HG03103 (cell line): ENCODE data around the gene HSPG2.
"Not testable (repeated sequence)": the region's sequence is repeated elsewhere in the genome, so short reads cannot be mapped to it uniquely, and the experiment has no call there.

Source experiments
- ATAC-seq: cut with Tn5 transposase; IDR thresholded peaks from one replicate; pipeline ENCODE4 v1.9.1; 2021; ENCODE audit warnings: low read depth; ENCODE audit not compliant: unreplicated experiment

The HSPG2 gene

GRCh38 chr1:21935393-21935804, 1.7 kb downstream of the HSPG2 start:
- ATAC-seq: no peak

GRCh38 chr1:21933397-21934248, 3.5 kb downstream of the HSPG2 start:
- ATAC-seq: no peak

- ATAC-seq: no peak
Observed at GRCh38 chr1:21932127-21932526, 5.0 kb downstream of the HSPG2 start.

- no peak for ATAC-seq
Observed at GRCh38 chr1:21931171-21932093, 5.7 kb downstream of the HSPG2 start.

- ATAC-seq: no peak
Observed at GRCh38 chr1:21930629-21931170, 6.4 kb downstream of the HSPG2 start.

GRCh38 chr1:21930080-21930571, 7.0 kb downstream of the HSPG2 start:
- ATAC-seq: no peak

- ATAC-seq: no peak
Observed at GRCh38 chr1:21927533-21928237, 9.4 kb downstream of the HSPG2 start.

GRCh38 chr1:21926814-21927532, 10.1 kb downstream of the HSPG2 start:
- no peak for ATAC-seq

GRCh38 chr1:21926065-21926464, 11.0 kb downstream of the HSPG2 start:
- no peak for ATAC-seq

- ATAC-seq: no peak
Observed at GRCh38 chr1:21925334-21925940, 11.7 kb downstream of the HSPG2 start.

GRCh38 chr1:21924503-21925005, 12.6 kb downstream of the HSPG2 start:
- ATAC-seq: no peak

GRCh38 chr1:21922090-21923013, 14.8 kb downstream of the HSPG2 start:
- no peak for ATAC-seq

GRCh38 chr1:21921100-21921875, 15.8 kb downstream of the HSPG2 start:
- ATAC-seq: no peak

- no peak for ATAC-seq
Observed at GRCh38 chr1:21919520-21919919, 17.6 kb downstream of the HSPG2 start.

GRCh38 chr1:21917239-21917631, 19.9 kb downstream of the HSPG2 start:
- not testable (repeated sequence) for ATAC-seq

- ATAC-seq: no peak
Observed at GRCh38 chr1:21916447-21917238, 20.5 kb downstream of the HSPG2 start.
